D721Med (cell line): Measurements from ENCODE around the gene POLL.

Source experiments
- DNase-seq: peaks from one replicate; pipeline ENCODE4 v3.0.0; 2011; ENCODE audit warnings: low spot score; ENCODE audit not compliant: insufficient read length
- FAIRE-seq: peaks from 2 replicates; lab custom pipeline; 2011; peaks lifted over from hg19 to GRCh38; lab: Jason Lieb, UNC
- TF ChIP-seq, protein P1 (sequence below): IDR thresholded peaks from 2 replicates; pipeline ENCODE4 v1.5.1; 2012; ENCODE audit warnings: mild to moderate bottlenecking, control low read depth; ENCODE audit not compliant: insufficient read depth; ENCODE audit errors: missing control alignments

The POLL gene

DNA sequence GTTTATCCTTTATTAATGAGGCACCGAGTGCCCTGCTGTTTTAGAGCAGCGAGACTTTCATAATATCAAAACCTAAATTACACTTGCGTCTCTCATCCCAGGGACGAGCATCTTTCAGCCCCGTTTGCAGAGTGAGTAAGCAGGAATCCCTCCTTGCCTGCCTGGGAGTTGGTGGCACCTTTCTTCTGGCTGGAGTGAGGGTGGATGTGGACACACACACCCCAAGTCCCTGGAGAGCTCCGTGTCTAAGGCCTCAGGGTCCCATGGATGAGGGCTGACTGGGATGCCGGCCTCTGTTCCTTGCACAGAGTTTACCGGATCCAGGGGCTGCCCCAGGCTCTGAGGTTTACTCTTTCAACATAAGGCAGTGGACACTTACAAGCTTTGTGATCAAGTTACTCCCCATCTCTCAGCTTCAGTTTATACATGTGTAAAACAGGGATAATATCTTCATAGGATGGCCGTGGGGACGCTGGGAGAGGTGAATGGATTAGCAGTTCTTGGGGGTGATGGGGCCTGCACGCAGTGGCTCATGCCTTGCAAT lies 24.5 kb downstream of the POLL start:
- no peak for FAIRE-seq
- TF ChIP-seq, protein P1, sequence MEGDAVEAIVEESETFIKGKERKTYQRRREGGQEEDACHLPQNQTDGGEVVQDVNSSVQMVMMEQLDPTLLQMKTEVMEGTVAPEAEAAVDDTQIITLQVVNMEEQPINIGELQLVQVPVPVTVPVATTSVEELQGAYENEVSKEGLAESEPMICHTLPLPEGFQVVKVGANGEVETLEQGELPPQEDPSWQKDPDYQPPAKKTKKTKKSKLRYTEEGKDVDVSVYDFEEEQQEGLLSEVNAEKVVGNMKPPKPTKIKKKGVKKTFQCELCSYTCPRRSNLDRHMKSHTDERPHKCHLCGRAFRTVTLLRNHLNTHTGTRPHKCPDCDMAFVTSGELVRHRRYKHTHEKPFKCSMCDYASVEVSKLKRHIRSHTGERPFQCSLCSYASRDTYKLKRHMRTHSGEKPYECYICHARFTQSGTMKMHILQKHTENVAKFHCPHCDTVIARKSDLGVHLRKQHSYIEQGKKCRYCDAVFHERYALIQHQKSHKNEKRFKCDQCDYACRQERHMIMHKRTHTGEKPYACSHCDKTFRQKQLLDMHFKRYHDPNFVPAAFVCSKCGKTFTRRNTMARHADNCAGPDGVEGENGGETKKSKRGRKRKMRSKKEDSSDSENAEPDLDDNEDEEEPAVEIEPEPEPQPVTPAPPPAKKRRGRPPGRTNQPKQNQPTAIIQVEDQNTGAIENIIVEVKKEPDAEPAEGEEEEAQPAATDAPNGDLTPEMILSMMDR, result no peak
- DNase-seq, result no peak

DNA sequence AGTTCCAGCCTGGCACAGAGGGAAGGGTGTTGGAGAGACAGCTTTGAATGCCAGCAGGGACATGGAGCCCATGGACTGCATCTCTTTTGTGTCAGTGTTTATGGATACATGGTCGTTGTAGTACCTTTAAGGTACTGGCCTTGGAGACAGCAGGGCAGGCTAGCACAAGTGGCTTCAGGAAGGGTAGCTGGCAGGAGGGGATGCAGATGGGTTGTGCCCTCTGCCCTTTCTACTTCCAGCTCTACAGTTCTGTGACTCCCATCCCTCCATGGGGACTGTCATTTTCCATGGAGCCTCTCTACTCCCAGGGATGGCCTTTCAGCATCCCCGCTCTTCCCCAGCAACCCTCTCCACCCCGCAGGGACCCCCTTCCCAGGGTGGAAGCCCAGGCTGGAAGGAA lies 25.1 kb downstream of the POLL start:
- FAIRE-seq (no peak), DNase-seq (no peak)
- TF ChIP-seq, protein P1, result no peak

DNA sequence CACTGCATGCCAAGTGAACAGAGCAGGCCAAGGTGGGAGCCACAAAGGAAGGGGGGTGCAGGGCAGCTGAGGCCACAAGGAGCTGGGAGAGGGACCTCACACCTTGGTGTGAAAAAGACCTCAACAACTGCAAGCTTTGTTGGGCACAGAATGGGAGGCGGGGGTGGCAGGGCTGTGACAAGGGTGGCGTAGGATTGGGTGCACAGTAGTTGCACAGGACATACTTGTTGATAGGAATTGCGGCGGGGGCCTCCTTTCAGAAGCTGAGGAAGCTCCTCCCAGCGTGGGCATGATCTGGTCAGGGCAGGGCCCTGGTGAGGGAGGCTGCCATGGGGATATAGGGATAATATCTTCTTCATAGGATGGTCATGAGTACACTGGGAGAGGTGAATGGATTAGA lies 25.8 kb downstream of the POLL start:
- no peak for FAIRE-seq
- DNase-seq, result no peak

DNA sequence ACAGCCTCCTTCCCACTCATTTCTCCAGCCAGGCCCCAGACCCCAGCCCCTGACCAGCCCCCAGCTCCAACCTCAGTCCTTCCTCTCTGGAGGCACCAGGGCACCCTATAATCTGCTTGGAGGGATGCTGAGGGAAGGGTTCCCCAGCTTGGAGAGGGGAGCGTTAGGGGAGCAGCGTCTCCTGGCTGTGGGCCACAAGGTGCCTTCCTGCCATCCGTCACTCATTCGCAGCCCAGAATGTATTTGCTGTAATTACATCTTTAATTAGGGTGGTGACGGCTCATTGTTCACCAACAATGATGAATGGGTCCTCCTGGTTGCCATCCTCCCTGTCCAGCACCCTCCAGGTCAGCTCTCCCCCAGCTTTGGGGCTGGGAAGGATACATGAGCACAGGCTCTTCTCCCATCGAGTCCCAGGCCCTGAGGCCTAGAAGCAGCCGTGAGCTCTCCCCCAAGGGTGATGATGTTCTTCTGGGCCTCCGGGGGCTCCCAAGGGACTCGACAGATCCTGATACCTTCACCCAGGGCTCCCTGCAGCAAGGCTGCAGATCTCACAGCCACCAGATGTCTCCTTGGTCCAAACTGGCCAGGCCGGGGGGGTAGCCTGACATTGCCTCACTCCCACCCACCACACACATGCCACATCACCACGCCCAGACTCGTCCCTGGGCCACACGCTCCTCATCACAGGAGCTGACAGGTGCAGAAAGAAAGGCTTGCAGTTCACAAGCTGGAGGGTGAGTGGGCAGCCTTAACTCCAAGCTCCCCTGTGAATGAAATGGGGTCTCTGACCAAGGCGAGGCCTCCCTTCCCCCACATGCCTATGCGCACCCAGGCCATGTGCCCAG lies 26.8 kb downstream of the POLL start:
- DNase-seq (no peak), FAIRE-seq (no peak)
- TF ChIP-seq, protein P1, result no peak

More for the DNA sequence above, 25.8 kb downstream of the POLL start:
- TF ChIP-seq, protein P1, result no peak

DNA sequence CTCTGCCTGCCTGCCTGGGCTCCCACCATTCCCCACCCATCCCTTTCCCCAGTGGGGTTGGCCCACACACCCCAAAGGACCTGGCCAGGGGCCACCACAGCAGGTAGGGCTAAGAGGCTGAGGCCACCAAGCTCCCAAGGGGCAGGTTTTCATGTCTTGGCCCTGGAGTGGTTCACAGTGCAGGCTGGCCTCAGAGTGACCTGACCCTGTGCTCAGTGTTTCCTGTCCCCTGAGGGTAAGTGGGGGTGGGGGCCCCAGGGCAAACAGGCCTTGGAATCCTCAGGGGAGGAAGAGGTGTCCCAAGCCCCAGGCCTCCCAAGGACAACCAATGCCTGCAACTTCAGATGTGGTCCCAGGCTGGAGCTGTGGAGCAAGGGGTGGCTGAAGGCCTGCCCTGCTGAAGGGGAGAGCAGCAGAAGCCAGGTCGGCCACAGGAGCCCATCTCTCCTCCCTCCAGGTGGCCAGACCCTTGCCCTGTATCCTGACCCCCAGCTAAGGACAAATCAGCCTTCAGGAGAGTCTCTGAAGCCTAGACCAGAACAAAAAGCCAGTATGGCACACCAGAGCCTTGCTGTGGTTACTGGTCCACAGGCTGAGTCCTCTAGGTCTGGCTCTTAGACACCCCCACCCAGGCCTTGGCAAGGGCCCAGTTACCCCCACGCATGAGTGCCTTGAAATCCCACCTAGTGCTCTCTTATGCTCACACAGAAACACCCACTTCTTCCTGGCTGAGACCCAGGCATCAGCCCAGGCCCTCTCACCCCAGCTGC lies 27.6 kb downstream of the POLL start:
- no peak for DNase-seq
- FAIRE-seq, result no peak
- TF ChIP-seq, protein P1, result no peak

DNA sequence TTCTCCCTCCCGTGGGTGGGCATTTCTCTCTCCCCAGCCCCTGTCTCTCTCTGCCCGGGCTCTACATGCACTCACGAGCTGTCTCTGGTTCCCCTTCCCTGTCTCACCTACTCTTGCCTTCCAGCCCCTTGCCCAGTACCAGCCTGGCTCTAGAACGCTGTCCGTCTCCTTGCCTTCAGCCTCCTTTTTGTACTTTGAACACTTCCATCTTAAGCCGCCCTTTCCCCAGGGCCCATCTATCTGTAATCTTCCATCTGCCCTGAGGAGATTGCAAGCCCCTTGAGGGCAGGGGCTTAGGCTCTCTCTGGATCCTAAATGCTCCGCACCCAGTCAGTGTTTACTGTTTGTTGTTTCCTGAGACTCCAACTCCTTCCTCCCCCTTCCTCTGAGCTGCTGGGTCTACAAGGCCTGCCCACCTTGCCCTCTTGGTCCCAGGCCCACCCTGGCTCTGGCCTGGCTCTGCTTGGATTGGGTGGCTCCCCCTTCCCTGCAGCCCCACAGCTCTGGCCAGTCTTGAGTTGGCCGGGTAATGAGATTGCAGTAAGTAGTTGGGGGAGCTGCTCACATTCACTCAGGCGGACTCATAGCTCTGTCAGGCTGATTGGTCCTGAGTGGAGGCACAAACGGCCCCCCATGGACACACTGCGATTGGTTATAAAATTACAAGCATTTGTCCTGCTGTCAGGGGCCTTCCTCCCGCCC lies 28.3 kb downstream of the POLL start:
- FAIRE-seq, result no peak
- TF ChIP-seq, protein P1, result no peak
- DNase-seq, result no peak
